Keratinocyte (primary cell): ENCODE measurements around the gene KIF13A. TPM values are rescaled to one million over a fixed set of nuclear protein-coding genes. Genes with fewer than 3 reads are reported as not detected.

Experiments
- DNase-seq: peaks from one replicate; pipeline ENCODE4 v3.0.0-alpha.2; 2011; ENCODE audit warnings: low read depth, missing footprints, low spot score
- FAIRE-seq: peaks from 2 replicates; lab custom pipeline; 2011; peaks lifted over from hg19 to GRCh38; lab: Jason Lieb, UNC
- H2AFZ ChIP-seq: 2 replicates; pipeline ENCODE4 v1.6.0; 2012; ENCODE audit warnings: low read length, control low read depth, inconsistent platforms; ENCODE audit not compliant: control insufficient read depth
- H3K27ac ChIP-seq: 2 replicates; pipeline ENCODE4 v1.5.1; 2011; ENCODE audit warnings: low read length; ENCODE audit not compliant: control insufficient read depth, insufficient read depth
- H3K27me3 ChIP-seq: 3 replicates; pipeline ENCODE4 v1.6.0; 2011; ENCODE audit warnings: low read length; ENCODE audit not compliant: control insufficient read depth, insufficient read depth; ENCODE audit errors: extremely low read depth
- H3K36me3 ChIP-seq, 2 experiments: 2 replicates in 1 of 2; 3 replicates in 1 of 2; pipeline ENCODE4 v1.5.1; 2011; ENCODE audit warnings: low read length in 2 of 2, mild to moderate bottlenecking in 1 of 2; ENCODE audit not compliant: control insufficient read depth in 2 of 2, insufficient read depth in 2 of 2; ENCODE audit errors: extremely low read depth in 1 of 2
- H3K4me1 ChIP-seq: 3 replicates; pipeline ENCODE4 v1.5.1; 2011; ENCODE audit warnings: low read length; ENCODE audit not compliant: control insufficient read depth, insufficient read depth; ENCODE audit errors: extremely low read depth
- H3K4me2 ChIP-seq: 3 replicates; pipeline ENCODE4 v1.6.0; 2011; ENCODE audit warnings: low read depth, low read length; ENCODE audit not compliant: control insufficient read depth, insufficient read depth; ENCODE audit errors: extremely low read depth
- H3K4me3 ChIP-seq, 3 experiments: fragments of 200-600 bp in 1 of 3; sonication (generic) in 1 of 3; 2 replicates in 2 of 3; 3 replicates in 1 of 3; pipeline ENCODE4 v1.5.1; 2011 to 2016; ENCODE audit warnings: low read length in 3 of 3, mild to moderate bottlenecking in 3 of 3, control low read depth in 2 of 3, inconsistent platforms in 1 of 3, low read depth in 1 of 3, mixed read lengths in 1 of 3, mixed run types in 1 of 3, moderate library complexity in 1 of 3; ENCODE audit not compliant: control insufficient read depth in 2 of 3, insufficient read depth in 2 of 3; ENCODE audit errors: extremely low read depth in 1 of 3
- H3K79me2 ChIP-seq: 2 replicates; pipeline ENCODE4 v1.6.0; 2012; ENCODE audit warnings: low read length; ENCODE audit not compliant: control insufficient read depth, insufficient read depth
- H3K9ac ChIP-seq: 3 replicates; pipeline ENCODE4 v1.6.0; 2011; ENCODE audit warnings: low read length; ENCODE audit not compliant: control insufficient read depth, insufficient read depth; ENCODE audit errors: extremely low read depth
- H3K9me1 ChIP-seq: 3 replicates; pipeline ENCODE4 v1.6.0; 2011; ENCODE audit warnings: low read length; ENCODE audit not compliant: control insufficient read depth, insufficient read depth; ENCODE audit errors: extremely low read depth
- H3K9me3 ChIP-seq: 2 replicates; pipeline ENCODE4 v1.5.1; 2012; ENCODE audit warnings: low read depth, low read length; ENCODE audit not compliant: control insufficient read depth
- H4K20me1 ChIP-seq: 3 replicates; pipeline ENCODE4 v1.6.0; 2011; ENCODE audit warnings: low read length; ENCODE audit not compliant: control insufficient read depth, insufficient read depth; ENCODE audit errors: extremely low read depth
- EZH2 ChIP-seq: IDR thresholded peaks from one replicate; pipeline ENCODE4 v1.6.1; 2012; ENCODE audit warnings: inconsistent platforms, mild to moderate bottlenecking, low read length, moderate library complexity
- dilution Hi-C: fragments of 300-500 bp; cut with MboI; formaldehyde crosslinking; loops from one replicate; pipeline ENCODE4 v1.7.0; 2020; ENCODE audit warnings: low sequenced_read_pairs; ENCODE audit not compliant: extremely low pct_ligation_motif_present
- polyA plus RNA-seq, 5 experiments: library from polyadenylated mRNA; depleted of rRNA in 3 of 5; stranded (reverse) in 3 of 5; stranded (forward) in 1 of 5; unstranded in 1 of 5; fragments of >200 nt; gene quantifications; 1 replicate in 1 of 5; 2 replicates in 3 of 5; 3 replicates in 1 of 5; pipeline versions ENCODE4 v1.2.1 to v1.2.3, GENCODE V29; 2011 to 2012; ENCODE audit warnings: missing spikeins in 2 of 5, low read depth in 1 of 5, low replicate concordance in 1 of 5
- TF ChIP-seq, protein P1 (sequence below), 3 experiments: IDR thresholded peaks in 1 of 3; conservative IDR thresholded peaks in 1 of 3; optimal IDR thresholded peaks in 1 of 3; 2 replicates in 2 of 3; 3 replicates in 1 of 3; pipeline versions ENCODE3 to v1.5.1; 2011; ENCODE audit warnings: low read length in 3 of 3, mild to moderate bottlenecking in 3 of 3, moderate library complexity in 2 of 3, control low read depth in 1 of 3, inconsistent platforms in 1 of 3; ENCODE audit not compliant: insufficient read depth in 2 of 3; ENCODE audit errors: extremely low read depth in 1 of 3

Gene KIF13A
- polyA plus RNA-seq, 1 donor (not counting 4 experiments of a cell fraction or from before 2014, with no cell fraction given), result 96.2 TPM

DNA sequence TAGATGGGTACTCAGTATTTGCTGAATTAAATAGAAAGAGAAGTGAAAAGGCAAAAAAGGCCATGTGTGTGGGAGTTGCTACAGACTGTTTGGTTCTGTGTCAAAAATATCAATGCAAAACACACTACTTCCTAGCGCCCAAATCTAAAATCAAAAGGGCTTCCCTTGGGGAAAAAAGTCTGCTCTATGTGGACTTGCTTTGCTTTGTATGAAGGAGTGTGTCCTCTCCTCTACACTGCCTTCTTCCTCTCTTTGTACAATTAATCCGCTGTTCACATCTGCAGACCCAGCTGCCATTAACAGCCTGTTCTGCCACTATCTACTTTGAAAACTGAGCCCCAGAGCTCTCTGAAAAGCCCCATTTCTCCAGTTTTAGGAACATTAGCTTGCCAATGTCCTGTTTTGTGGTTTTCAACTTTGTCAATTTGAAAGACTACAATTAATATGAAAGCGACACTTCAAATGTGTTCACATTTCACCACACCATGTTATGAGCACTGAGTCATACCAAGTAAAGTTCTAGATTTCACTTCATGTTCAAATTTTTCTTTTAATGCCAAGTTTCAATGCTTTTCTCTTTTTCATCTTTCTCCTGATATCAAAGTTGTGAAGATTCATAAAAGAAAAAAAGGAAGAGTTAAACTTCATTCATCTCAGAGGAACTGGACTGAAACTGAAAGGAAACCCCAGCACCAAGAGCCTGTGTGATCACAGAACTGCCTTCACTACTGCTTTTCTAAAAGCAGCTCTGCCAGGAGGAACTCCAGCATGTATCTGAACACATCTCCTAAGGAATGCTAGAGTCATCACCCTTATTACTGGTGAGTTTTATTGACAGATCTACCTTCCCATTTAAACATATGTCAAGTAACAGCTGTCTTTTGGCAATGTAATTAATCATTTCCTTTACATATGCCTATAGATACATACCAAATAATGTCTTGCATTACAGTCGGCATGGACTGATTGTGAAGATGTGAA lies 102.6 kb downstream of the KIF13A start:
- TF ChIP-seq EZH2, result no peak
- TF ChIP-seq, protein P1, sequence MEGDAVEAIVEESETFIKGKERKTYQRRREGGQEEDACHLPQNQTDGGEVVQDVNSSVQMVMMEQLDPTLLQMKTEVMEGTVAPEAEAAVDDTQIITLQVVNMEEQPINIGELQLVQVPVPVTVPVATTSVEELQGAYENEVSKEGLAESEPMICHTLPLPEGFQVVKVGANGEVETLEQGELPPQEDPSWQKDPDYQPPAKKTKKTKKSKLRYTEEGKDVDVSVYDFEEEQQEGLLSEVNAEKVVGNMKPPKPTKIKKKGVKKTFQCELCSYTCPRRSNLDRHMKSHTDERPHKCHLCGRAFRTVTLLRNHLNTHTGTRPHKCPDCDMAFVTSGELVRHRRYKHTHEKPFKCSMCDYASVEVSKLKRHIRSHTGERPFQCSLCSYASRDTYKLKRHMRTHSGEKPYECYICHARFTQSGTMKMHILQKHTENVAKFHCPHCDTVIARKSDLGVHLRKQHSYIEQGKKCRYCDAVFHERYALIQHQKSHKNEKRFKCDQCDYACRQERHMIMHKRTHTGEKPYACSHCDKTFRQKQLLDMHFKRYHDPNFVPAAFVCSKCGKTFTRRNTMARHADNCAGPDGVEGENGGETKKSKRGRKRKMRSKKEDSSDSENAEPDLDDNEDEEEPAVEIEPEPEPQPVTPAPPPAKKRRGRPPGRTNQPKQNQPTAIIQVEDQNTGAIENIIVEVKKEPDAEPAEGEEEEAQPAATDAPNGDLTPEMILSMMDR (optimal IDR thresholded peaks at IDR 0.05 in 1 of 3, IDR thresholded peaks at IDR 0.05 in 1 of 3, conservative IDR thresholded peaks at IDR 0.05 in 1 of 3; ENCODE audit: extremely low read depth in 1 of 3, insufficient read depth in 2 of 3, low read length in 3 of 3), result no peak
- Histone ChIP-seq H3K4me3 (no peak overlapping the region), H3K9me1 (peaks cover 2% of the 10 kb centered on the region), H3K27me3 (no peaks in the 10 kb centered on the region), H3K9ac (no peak overlapping the region), H3K4me2 (no peak overlapping the region), H2AFZ (no peak overlapping the region), H3K79me2 (peaks cover 63% of the 10 kb centered on the region), H4K20me1 (no peaks in the 10 kb centered on the region), H3K4me1 (peaks cover 16% of the 10 kb centered on the region), H3K9me3 (no peaks in the 10 kb centered on the region), H3K27ac (no peak overlapping the region), H3K36me3 (peaks cover 6 to 12% of the 10 kb centered on the region in 2 experiments)
- FAIRE-seq (no peak), DNase-seq (no peak)
- dilution Hi-C loops, result no loop called here

DNA sequence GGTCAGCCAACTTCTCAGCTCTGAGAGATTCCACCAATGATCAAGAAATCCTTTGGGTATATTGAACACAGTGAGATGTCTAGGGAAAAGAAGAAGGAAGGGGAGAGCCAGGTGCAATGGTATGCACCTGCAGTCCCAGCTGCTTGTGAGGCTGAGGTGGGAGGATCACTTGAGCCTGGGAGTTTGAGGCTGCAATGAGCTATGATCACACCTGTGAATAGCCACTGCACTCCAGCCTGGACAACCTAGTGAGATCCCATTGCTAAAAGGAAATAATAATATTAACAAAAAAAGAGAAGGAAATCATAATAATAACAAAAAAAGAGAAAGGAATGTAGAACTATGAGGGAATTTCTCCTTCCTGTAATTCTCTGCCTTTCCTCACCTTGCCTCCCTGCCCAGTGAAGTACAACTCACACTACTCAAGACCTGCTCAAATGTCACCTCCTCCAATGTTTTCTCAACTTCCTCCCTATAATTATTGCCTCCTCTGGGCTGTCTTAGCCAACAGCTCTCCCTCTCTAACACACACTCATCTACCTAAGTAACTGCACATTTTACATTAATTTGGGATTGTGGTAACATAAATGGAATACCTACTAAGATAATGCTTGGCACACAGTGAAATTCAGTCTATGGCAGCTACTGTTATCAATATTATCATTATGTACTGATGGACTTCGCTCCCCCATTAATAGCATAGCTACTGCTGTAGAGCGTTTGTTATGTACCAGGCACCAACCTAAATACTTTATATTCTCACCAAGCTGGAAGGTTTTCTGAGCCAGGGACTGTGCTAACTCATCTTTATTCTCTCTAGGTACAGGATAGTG lies 103.6 kb downstream of the KIF13A start:
- no peak for FAIRE-seq

More for the DNA sequence above, 103.6 kb downstream of the KIF13A start:
- TF ChIP-seq, protein P1 (optimal IDR thresholded peaks at IDR 0.05 in 1 of 3, IDR thresholded peaks at IDR 0.05 in 1 of 3, conservative IDR thresholded peaks at IDR 0.05 in 1 of 3; ENCODE audit: extremely low read depth in 1 of 3, insufficient read depth in 2 of 3, low read length in 3 of 3), result no peak
- no peak for TF ChIP-seq EZH2
- H3K27me3 ChIP-seq, result no peaks in the 10 kb centered on the region
- DNase-seq, result no peak
- no peaks in the 10 kb centered on the region for H4K20me1 ChIP-seq
- H3K36me3 ChIP-seq, result peaks cover 4 to 9% of the 10 kb centered on the region in 2 experiments
- dilution Hi-C loops, result no loop called here
- no peak overlapping the region for H3K4me3 ChIP-seq
- no peak overlapping the region for H2AFZ ChIP-seq
- peaks cover 16% of the 10 kb centered on the region for H3K4me1 ChIP-seq
- no peaks in the 10 kb centered on the region for H3K9me3 ChIP-seq
- H3K9ac ChIP-seq, result no peak overlapping the region
- peaks cover 64% of the 10 kb centered on the region for H3K79me2 ChIP-seq
- peaks cover 2% of the 10 kb centered on the region for H3K9me1 ChIP-seq
- no peak overlapping the region for H3K27ac ChIP-seq
- no peak overlapping the region for H3K4me2 ChIP-seq
